GM12891 (cell line): ENCODE results near the gene LCN2.
"Not testable (repeated sequence)": the region's sequence is repeated elsewhere in the genome, so short reads cannot be mapped to it uniquely, and the experiment has no call there.

Experiments used
- DNase-seq: peaks from one replicate; pipeline ENCODE4 v3.0.0; 2011; ENCODE audit warnings: low spot score; ENCODE audit not compliant: insufficient read length
- FAIRE-seq: peaks from 2 replicates; lab custom pipeline; 2011; peaks lifted over from hg19 to GRCh38; lab: Jason Lieb, UNC
- PAX5 ChIP-seq: IDR thresholded peaks from 2 replicates; pipeline ENCODE4 v1.6.1; 2011; ENCODE audit warnings: low read length, moderate library complexity, mild to moderate bottlenecking; ENCODE audit not compliant: insufficient read depth, severe bottlenecking
- POLR2A ChIP-seq: IDR thresholded peaks from 2 replicates; pipeline ENCODE4 v1.6.1; 2011; ENCODE audit warnings: low read depth, low read length, control low read depth
- POLR2AphosphoS5 ChIP-seq: IDR thresholded peaks from 2 replicates; pipeline ENCODE4 v1.6.1; 2011; ENCODE audit warnings: low read depth, low read length, control low read depth
- POU2F2 ChIP-seq: IDR thresholded peaks from 2 replicates; pipeline ENCODE4 v1.6.1; 2011; ENCODE audit warnings: low read depth, mild to moderate bottlenecking, control low read depth, low read length, moderate library complexity
- SPI1 ChIP-seq: IDR thresholded peaks from 2 replicates; pipeline ENCODE4 v1.6.1; 2011; ENCODE audit warnings: low read depth, low read length, control low read depth
- TAF1 ChIP-seq: IDR thresholded peaks from 2 replicates; pipeline ENCODE4 v1.6.1; 2011; ENCODE audit warnings: low read depth, low read length, control low read depth

LCN2 gene

GRCh38 chr9:128128836-128129590 lies 20.2 kb upstream of the LCN2 start:
- DNase-seq, result no peak
- TF ChIP-seq POLR2AphosphoS5 (no peak), PAX5 (no peak), TAF1 (no peak), POLR2A (no peak), POU2F2 (no peak), SPI1 (no peak)
- FAIRE-seq, result no peak

- not testable (repeated sequence) for DNase-seq, FAIRE-seq
These were observed 19.2 kb upstream of the LCN2 start for GRCh38 chr9:128129976-128130590.

DNA sequence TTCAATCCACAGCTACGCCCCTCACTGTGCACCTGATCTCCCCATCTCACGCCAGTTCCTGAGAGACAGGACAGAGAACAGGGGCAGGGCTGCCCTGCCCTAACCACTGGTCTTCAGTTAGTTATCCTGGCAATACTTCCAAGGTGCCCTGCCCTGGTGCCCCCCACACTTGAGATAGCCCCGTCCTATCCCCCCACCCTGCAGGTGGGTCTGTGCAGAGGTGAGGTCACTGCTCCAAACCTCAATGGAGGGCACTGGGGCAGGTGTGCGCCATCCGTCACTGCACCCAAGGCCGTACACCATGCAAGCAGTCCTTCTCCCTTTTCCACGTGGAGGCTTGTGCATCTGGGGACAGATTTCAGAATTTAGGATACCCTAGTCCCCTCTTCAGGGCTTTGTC lies 18.6 kb upstream of the LCN2 start:
- not testable (repeated sequence) for DNase-seq, FAIRE-seq

GRCh38 chr9:128131346-128131745 lies 17.9 kb upstream of the LCN2 start:
- not testable (repeated sequence) for FAIRE-seq, DNase-seq

GRCh38 chr9:128132139-128132538 lies 17.1 kb upstream of the LCN2 start:
- FAIRE-seq, result not testable (repeated sequence)

DNA sequence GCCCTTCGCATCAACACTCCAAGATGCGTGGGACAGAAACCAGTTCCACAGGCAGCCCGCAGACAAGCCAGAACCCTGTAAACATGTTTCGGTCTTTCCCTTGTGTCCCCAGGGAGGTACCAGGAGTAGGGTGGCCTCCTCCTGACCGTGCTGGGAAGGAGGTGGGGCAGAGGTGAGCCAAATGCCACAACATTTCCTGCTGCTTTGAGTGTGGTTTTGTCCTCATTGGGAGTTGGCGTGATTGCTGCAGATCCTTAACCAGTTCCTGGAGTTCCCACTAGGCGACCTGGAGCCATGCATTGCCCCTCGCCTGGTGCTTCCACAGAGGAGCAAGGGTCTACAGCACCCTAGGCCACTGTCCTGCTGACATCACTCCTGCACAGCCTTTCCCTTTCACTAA lies 13.7 kb upstream of the LCN2 start:
- DNase-seq, FAIRE-seq: not testable (repeated sequence)

More at GRCh38 chr9:128132139-128132538, 17.1 kb upstream of the LCN2 start:
- DNase-seq, result not testable (repeated sequence)

DNA sequence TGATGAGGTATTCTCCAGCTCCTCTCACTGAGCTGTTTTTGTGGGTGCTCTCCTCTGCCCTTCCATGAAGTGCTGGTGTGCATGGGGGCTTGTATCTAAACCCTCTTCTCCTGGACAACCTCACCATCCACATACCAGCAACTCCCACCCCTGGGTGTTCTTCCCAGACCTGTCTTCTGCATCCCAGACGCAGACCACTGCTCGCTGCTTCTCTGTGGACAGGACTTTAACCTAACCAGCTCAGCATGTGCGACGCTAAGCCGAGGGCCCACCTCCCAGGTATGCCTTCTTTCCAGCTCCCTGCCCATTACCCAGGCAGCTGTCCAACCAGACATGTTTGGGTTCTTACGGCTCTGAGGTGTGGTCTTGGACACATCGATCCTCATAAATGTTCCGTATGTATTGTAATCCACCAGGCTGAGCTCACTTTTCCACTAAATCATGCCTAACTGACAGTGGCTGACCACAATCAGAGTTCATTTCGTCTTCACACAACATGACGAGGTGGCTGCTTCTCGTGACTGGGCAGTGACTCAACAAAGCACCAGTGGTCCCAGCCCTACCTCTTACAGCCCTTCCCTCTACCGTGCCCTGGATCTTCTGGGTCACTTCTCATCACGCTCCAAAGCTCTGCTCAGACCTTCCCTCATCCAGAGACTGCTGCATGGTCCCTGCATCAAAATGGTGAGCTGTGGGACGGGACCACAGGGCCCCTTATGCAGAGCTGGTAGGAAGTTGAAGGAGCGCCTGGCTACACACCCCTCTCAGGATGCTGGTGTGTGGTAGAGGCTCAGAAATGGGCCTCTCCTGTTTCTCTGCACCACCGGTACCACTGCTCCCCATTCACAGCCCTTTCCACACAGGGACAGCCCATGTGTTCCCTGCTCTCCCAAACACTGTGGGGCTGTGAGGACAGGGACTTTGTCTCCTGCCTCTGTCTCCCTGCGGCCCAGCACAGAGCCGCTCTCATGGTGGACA lies 12.1 kb upstream of the LCN2 start:
- DNase-seq (no peak), FAIRE-seq (no peak)
- no peak for TF ChIP-seq POLR2A
- TF ChIP-seq POU2F2, result no peak
- TF ChIP-seq POLR2AphosphoS5, result no peak
- no peak for TF ChIP-seq TAF1
- TF ChIP-seq SPI1, result no peak
- no peak for TF ChIP-seq PAX5

GRCh38 chr9:128138001-128138400 lies 11.3 kb upstream of the LCN2 start:
- FAIRE-seq, result no peak

DNA sequence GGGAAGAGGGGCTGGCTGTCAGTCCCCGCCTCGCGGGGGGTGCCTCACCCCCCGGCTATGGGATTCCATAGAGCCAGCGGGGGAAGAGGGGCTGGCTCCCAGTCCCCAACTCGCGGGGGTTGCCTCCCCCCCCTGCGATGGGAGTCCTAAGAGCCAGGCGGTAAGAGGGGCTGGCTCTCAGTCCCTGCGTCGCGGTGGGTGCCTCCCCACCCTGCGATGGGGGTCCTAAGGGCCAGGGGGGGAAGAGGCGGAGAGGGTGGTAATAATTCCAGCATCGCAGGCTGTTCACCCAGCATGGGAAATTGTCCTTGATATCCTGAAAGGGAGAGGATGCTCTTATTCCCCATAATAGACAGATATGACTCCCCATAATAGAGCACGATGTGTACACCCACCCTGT lies 9.6 kb upstream of the LCN2 start:
- TF ChIP-seq PAX5, result no peak
- DNase-seq (no peak), FAIRE-seq (no peak)

More at GRCh38 chr9:128138001-128138400, 11.3 kb upstream of the LCN2 start:
- no peak for DNase-seq
- TF ChIP-seq POLR2AphosphoS5 (no peak), TAF1 (no peak), SPI1 (no peak), POLR2A (no peak), POU2F2 (no peak), PAX5 (no peak)

DNA sequence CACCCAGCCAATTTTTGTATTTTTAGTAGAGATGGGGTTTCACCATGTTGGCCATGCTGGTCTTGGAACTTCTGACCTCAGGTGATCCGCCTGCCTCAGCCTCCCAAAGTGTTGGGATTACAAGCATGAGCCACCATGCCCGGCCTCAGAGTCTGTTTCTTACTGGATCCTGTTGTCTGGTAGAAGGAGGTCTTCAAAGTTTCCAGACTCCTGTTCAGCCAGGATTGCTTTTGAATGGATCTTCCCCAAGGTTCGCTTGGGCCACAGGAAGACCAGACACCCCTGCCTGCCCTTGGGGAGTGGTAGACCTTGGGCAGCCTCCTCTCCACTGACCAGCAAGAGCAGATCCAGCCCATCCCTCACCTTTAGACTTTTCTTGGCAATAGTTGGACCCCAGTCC lies 7.6 kb upstream of the LCN2 start:
- no peak for FAIRE-seq
- no peak for DNase-seq
- TF ChIP-seq POLR2AphosphoS5 (no peak), POLR2A (no peak), PAX5 (no peak), POU2F2 (no peak), SPI1 (no peak), TAF1 (no peak)

DNA sequence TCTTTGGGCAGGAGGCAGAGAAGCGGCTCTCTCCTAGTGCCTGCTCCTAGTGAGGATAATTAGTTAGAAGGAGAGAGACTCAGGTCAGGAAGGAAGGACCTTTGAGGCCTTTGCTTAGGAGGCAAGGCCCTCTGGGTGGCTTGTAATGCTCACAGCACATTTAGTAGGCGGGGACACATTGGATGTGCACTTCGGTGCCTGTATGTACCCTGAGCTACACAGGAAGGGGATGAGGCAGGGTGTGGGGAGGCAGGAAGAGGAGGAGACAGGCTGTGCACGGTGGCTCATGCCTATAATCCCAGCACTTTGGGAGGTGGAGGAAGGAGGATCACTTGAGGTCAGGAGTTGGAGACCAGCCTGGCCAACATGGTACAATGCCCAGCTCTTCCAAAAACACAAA lies 7.2 kb upstream of the LCN2 start:
- FAIRE-seq, result no peak

More for the DNA sequence above, 7.2 kb upstream of the LCN2 start:
- TF ChIP-seq PAX5 (no peak), POLR2AphosphoS5 (no peak), TAF1 (no peak), POU2F2 (no peak), POLR2A (no peak), SPI1 (no peak)
- no peak for DNase-seq
